ENCODE measurements around the gene C1orf159.
"Not testable (repeated sequence)": the region's sequence is repeated elsewhere in the genome, so short reads cannot be mapped to it uniquely, and the experiment has no call there.

C1orf159 gene

DNA sequence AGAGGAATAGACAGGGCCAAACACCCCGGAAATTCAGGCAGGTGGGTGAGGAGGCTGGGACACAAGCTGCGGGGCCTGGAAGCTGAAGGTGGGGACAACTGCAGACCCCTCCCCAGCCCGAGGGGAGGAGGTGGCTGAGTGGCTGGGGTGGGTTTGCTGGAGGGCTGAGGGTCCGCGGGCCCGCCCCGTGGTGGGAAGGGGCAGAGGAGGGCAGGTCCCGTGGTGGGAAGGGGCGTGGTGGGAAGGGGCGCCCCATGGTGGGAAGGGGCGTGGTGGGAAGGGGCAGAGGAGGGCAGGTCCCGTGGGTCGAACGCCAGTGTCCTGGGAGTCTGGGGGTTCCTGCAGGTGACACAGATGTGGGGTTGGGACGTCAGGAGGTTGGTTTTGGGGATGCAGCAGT lies 33.5 kb upstream of the C1orf159 start:
- no peak for DNase-seq (ENCODE audit: low read depth)

DNA sequence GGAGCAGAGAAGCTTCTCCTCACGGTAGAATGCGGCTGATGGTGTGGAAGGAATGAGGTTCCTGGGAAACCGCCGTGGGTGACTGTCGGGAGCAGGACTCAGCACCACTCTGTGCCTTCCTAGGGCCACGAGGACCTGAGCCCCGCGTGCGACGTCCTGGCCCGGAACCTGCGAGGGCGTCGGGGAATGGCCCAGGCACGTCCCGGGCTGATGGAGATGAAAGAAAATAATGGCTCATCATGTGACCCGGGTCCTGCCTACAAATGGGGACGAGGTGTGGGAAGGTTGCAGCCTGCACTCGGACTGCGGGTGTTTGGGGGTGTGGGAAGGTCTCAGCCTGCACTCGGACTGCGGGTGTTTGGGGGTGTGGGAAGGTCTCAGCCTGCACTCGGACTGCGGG lies 32.7 kb upstream of the C1orf159 start:
- no peak for DNase-seq (ENCODE audit: low read depth)

DNA sequence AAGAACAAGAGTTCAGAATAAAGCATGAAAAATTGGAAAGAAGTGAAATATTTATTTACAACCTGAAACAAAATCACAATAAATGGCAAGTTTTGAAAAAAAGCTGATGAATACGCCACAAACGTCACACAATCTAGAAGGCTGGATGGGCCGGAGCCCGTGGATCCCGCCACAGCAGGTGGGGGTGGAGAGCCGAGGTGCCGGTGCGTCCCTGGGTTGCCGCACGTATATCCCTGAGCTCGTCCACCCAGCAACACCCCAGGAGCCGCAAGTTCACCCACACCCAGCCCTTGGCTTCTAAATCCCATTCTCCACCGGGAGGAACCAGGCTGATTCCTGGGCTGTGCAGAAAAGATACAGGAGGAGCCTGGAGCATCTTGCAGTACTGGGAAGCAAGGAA lies 32.2 kb upstream of the C1orf159 start:
- DNase-seq (ENCODE audit: low read depth), result no peak

DNA sequence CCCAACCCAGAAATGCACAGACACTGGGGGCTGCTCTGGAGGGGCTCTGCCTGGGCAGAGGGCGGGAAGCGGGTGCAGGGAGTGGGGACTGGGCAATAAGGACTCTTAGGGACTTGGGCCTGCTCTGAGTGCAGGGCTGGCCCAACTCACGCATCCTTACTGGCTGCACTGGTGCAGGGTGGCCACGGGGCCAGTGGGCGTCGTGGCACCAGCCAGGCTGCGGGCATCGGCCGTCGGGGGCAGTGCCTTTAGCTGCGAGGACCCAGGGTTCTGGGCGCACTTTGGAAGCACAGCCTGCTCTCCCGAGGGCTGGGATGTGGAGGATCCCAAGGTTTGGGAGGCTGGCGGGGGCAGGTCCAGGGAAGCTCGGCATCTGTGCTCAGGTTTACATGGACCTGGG lies 30.7 kb upstream of the C1orf159 start:
- no peak for DNase-seq (ENCODE audit: low read depth)

DNA sequence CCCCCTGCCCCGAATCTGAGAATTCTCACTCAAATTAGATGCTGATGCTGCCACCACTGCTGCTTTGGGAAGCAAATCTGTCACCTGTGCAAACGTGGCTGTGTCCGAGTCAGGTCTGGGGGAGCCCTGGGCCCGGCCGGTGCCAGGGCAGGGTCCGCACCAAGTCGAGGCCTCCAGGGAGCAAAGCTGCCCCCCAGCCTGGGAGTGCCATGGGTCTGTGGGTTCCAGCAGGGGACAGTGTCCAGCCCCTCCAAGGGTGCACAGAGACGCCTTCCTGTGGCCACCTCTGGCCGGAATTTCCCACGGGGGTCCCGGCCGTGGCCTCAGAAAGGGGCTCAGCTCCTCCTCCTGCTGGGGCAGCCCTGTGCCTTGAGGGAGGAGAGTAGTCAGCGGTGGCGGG lies 30.1 kb upstream of the C1orf159 start:
- DNase-seq (ENCODE audit: low read depth), result no peak

DNA sequence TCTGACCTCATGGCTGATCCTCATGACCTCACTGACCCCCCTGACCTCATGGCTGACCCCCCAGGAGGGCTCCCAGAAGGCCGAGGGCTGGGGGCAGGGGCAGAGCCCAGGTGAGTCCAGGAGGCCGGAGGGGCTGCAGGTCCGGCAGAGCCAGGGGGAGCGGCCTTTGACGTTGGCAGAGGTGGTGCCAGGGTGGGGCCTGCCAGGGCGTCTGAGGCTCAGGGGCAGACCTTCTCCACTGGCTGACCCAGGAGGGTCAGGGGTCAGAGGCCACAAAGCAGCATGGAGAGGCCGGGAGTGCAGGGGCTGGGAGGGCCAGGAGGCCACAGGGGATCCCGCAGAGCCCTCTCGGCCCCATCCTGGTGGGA lies 29.6 kb upstream of the C1orf159 start:
- DNase-seq (ENCODE audit: low read depth), result no peak

DNA sequence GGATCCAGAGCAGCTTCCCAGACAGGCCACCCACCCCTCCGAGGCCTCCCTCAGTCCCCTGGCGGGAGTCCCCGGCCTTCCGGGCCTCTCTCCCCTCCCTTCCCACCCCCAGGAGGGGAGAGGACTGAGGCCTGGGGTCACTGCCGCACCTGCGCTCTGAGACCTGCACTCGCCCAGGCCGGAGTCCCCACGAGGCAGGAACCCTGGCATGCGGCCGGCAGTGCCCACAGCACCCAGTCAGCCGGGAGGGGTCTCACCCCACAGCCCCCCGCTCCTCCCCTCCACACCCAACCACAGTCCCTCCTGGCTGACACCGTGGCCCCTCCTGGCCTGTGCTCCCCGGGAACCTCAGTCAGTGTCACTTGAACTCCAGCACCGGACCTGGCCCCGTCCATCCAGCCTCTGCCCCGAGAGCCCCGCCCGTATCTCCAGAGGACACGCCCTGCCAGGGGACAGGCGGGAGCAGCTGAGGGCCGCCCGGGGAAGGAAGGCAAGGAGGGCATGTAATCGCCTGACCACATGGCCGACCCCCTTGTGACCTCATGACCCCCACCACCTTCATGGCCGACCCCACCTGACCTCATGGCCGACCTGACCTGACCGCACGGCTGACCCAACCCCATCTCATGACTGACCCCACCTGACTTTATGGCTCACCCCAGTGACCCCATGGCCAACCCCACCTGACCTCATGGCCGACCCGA lies 29.1 kb upstream of the C1orf159 start:
- DNase-seq (ENCODE audit: low read depth), result no peak

DNA sequence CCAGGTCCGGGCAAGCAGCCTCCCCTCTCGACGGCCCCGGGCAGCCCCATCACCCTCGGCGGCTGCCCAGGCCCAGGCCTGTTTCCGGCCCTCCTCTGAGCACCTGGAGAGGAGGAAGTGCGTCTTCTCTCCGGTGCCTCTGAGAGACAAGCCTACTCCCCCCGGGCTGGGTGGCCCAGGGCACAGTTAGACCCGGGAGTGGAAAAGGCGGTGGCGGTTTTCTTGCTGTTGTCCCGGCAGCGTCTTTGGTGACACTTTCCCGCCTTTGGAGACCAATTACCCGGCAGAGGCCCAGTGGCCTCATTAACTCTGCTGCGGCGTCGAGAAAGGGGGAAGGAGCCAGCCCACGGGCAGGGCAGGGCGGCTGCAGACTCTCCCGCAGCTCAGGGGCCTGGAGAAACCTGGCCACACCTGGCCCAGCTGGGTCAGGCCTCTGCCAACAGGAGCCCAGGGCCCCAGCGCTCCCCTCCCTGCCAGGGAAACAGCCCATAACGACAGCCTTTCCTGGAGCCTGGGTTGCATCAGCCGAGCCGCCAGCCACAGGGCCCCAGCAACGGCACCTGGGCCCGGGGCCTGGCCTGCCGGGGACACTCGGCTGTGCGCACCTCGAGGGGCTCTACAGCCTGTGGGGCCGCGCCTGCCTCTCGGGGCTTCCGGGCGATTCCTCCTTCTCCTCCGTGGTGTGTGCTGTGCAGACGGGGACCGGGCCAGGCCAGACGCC lies 28.4 kb upstream of the C1orf159 start:
- DNase-seq (ENCODE audit: low read depth), result peak; percentile 46

DNA sequence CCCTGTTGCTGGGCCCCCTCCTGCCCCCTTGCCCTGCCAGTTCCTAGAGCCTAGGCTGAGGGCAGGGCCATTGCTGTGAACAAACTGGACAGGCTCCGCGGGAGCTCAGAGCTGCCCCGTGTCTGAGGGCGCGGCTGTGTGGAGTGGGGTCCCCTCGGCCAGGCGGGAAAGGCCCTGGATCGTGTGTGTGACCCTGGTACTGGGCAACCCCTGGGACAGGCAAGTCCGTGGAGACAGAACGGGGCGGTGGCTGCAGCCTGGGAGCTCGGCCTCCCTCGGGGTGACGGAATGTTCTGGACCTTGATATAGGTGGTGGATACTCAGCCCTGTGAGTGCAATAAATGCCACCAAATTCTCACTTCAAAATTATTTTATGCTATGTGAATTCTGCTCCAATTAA lies 27.7 kb upstream of the C1orf159 start:
- no peak for DNase-seq (ENCODE audit: low read depth)

DNA sequence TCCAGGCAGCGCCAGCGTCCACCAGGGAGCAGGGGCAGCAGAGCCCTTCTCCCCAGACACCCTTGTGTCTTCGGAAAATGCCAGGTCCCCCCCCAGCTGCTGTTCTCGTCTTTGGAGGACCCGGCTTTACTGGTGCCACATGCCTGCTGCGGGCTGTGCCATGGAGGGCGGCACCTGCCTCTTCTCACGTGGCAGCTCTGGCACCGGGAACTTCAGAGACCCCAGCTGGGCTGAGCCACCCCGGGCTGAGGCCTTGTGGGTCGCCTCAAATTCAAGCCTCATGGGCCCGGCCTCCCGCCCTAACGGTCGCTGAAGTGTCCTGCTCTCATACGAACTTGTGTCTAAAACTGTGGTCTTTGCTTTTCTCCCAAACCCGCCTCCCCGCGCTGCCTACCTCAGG lies 27.0 kb upstream of the C1orf159 start:
- no peak for DNase-seq (ENCODE audit: low read depth)

DNA sequence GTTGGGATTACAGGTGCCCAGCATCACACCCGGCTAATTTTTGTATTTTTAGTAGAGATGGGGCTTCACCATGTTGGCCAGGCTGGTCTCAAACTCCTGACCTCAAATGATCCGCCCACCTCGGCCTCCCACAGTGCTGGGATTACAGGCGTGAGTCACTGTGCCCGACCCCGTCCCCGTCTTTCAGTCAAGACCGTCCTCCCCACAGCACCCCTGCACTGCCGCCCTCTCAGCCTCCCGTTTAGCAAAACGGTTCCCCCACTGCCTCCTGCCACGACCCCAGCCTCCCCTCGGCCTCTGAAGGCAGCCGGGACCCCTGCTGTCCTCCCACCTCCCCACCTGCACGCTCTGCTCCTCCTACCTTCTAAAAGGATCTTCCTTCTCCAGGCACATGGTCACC lies 26.5 kb upstream of the C1orf159 start:
- DNase-seq (ENCODE audit: low read depth), result not testable (repeated sequence)

DNA sequence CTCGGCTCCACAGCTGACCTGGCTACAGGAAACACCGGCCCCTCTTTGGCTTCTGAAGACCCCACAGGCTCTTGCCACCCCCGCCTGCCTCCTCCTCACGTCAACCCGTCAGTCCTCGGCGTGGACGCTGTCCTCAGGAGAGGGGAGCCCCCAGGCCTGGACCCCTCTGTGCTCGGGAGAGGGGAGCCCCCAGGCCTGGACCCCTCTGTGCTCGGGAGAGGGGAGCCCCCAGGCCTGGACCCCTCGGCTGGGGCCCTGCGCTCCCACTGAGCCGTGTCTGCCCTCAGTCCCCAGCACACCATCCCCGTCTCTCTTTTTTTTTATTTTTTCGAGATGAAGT lies 26.0 kb upstream of the C1orf159 start:
- no peak for DNase-seq (ENCODE audit: low read depth)

DNA sequence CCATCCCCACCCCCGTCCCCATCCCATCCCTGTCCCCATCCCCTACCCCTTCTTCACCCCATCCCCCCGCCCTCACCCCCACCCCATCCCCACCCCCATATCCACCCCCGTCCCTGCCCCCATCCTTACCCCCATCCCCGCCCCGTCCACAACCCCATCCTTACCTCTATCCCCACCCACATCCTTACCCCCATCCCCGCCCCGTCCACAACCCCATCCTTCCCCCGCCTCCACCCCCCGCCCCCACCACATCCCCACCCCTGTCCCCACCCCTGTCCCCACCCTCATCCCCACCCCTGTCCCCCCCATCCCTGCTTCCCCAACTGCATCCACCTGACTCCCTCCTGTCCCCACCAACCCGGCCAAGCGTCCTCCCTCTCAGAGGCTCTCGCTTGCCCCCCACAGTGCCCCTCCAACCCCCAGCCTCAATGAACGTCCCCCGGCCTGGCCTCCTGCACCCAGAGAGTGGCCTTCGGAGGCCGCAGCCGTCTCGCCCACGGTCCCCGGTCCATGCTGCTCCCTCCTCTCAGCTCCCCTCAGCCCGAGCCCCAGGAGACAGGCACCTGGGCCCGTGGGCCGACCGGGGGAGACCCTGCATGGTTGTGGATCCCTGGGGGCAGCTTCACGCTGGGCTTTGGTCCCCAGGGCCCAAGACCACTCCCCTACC lies 25.5 kb upstream of the C1orf159 start:
- no peak for DNase-seq (ENCODE audit: low read depth)

DNA sequence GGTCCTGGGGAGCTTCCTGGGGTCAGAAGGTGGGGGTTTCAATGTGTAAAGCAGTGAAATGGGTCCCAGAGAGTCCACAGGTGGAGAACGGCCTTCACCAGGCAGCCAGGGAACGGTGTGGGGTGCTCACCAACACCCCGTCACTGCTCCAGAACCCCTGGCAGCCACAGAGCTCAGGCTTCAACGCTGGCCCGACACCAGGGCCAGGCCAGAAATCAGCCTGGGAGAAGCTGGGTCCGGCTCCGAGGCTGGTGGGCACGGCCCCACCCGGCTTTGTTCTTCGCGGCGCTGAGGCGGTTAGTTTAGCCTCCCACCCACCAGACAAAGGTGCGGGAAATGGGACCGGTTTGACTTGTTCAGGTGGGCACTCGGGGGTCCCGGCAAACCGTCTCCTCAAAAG lies 24.8 kb upstream of the C1orf159 start:
- DNase-seq (ENCODE audit: low read depth), result no peak

DNA sequence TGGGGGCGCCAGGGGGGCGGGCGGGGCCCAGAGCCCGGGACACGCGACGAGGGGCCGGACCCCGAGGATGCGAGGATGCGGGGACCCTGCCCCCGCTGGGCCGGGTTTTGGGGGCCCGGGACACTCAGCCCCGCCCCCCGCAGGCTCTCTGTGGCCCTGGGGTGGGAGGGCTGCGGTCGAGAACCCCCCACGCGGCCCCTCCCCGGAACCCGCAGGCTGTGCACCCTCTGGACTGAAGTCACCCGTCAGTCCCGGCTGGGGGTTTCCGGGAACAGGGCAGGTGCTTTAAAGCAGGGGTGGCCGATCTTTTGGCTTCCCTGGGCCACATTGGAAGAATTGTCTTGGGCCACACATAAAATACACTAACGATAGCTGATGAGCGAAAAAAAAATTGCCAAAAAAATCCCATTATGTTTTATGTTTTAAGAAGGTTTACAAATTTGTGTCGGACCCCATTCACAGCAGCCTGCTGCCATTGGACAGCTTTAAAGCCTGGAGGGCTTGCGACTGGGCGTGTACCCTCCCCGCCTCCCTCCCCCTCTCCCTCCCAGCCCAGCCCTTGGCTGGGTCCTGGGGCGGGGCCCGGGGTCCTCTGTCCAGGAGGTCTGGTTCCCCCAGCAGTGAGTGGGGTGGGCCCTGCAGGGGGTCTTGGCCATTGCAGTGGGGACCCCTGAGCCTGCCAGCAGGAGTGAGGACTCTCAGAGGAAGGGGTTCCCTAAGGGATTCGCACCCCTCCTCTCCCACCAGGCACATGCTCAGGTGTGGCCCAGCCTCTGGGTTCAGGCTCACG lies 21.6 kb upstream of the C1orf159 start:
- peak; percentile 55 for DNase-seq (ENCODE audit: low read depth)

DNA sequence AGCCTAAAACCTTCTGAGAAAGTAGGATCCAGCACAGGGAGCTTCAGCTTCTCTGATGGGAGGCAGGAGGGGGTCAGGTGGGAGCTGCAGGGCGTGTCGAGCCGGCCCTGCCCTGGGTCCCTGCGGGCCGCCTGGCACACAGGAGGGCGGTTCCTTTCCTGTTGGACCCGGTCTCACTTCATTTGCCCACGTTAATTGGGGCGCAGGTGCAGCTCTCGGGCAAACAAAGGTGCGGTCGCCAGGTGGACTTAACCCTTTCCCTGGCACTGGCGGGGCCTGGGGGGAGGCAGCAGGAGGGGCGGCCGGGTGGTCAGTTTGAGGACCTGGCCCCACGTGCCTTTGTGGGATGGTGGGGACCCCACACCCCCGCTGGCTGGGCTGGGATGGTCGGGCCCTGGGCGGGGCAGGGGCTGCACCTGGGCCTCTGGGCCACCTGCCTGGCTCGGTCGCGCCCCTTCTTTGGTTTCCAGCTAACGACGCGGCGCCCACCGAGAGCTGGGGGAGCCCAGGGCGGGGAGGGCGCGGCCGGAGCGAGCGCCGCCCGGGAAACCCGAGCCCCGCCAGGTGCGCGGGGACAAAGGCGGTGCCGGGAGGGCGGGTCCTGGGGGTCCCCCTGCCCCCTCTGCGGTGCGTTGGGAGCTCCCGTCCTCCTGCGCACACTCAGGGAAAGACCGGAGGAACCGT lies 20.8 kb upstream of the C1orf159 start:
- no peak for DNase-seq (ENCODE audit: low read depth)

DNA sequence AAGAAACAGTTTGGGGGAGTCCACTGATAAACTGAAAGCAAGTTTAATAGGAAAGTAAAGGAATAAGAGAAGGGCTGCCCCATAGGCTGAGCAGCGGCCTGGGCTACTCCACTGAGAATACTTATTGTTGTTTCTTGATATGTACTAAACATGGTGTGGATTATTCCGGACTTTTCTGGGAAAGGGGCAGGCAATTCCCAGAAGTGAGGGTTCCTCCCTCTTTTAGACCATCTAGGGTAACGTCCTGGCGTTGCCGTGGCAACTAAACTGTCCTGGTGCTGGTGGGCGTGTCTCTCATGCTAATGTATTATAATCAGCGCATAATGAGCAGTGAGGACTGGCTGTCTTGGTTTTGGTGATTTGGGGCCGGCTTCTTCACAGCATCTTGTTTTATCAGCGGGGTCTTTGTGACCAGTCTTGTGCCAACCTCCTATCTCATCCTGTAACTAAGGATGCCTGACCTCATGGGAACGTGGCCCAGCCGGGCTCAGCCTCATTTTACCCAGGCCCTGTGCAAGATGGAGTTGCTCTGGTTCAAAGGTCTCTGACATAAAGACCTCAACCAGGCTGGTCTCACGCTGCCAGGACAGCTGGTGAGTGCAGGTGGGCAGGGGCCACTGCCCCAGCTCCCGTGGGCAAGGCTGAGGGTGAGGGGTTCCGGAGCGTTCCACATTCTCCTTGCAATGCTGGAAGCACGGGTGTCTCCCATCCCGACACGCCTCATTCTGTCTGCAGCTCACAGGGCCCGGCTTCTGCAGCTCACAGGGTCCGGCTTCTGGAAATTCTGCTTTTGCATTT lies 19.6 kb upstream of the C1orf159 start:
- DNase-seq (ENCODE audit: low read depth), result no peak

DNA sequence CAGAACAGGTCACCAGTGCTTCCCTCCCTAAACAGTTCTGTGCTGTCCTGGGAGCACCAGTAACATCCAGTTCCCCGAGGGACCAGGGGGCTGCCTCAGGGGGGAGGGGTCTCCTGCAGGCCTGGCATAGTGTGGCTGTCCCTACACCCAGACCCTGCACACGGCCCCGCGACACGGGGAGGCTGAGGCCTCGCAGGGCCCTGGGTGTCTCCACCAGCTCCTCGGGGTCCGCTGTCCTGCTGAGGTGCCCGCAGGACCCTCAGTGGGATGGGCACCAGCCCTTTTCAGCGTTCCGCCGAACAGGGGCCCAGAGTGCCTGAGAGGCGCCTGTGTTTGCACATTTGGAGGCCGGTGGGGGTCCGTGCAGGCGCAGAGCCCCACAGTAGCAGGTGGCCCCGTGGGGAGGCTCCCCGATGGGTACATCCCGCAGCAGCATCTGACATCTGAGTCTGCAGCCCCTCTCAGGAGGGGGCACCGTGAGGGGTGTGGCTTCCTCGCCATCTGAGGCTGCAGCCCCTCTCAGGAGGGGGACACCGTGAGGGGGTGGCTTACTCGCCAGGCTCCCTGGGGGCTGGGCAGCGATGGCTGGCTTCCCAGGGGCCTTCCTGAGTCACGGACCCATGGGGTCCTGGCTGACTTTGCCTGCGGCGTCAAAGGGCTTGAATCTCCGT lies 18.5 kb upstream of the C1orf159 start:
- no peak for DNase-seq (ENCODE audit: low read depth)

DNA sequence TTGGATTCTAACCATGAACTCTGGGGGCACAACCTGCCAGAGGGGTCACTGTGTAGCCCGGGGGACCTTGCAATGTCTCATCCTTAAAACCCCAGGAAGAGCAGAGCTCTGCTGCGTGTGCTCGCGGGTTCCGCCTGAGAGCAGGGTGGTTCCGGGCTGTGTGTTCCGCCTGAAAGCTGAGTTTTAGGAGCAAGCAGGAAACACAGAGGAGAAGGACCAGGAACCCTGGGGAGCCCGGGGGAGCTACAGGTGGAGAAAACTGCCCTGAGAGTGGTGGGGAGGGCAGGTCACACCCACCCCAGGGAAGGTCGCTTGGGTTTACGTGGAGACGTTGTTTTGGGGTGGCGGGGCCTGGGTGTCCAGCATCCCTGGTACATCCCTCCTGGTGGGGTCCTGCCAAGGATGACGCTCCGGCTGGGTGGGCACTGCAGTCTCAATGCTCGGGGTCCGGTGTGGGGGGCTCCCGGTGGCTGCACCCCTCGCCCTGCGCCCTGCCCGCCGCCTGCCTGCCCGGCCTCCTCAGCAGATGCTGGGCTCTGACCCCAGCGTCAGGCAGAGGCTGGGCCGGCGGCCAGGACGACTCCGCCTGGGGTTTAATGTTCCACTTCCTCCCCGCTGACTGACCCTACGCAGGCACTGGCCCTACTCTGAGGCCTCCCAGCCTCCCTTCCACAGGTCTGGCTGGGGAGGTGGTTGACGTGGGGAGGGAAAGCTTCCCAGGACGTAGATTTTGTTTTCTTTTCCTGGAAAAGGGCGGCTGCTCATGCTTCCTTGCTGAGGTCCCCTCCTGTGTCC lies 17.3 kb upstream of the C1orf159 start:
- DNase-seq (ENCODE audit: low read depth), result no peak

Measured in activated T-helper 1 cell treated with Interleukin-2 at 50 U/mL for 16 hours (primary cell).